GM19372 (cell line): Measurements from ENCODE around the gene PTPRK.

Experiments
- ATAC-seq: cut with Tn5 transposase; IDR thresholded peaks from one replicate; pipeline ENCODE4 v1.9.1; 2021; ENCODE audit warnings: mild to moderate bottlenecking, low read depth, moderate library complexity; ENCODE audit not compliant: unreplicated experiment

Gene PTPRK

DNA sequence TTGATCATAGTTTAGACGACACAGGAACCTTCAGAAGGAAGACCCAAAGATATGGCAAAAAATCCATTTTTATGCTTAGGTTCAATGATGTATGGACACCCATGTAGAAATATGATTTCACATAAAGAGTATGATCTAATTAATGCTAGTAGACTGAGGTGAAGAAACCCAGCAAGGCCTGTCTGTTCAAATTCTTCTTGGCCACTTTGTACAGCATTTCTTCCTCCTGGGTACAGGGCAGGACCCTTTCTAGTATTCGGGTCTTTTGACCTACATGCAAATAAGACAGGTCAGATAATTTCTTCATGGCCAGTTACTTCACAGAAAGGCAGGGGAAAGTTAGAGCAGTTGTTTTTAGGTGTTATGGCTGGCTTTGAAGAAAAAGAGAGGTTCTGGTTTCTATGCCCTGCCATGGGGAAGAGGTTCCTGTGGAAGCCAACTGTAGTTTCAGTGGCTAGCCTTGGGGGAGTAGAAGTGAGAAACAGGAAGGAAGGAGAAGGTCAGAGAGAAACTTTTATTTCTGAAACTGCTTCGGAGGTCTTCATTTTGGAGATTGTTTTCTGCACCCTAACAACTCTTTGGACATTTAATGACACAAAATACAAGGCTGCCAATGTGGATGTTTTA lies 208.3 kb downstream of the PTPRK start:
- no peak for ATAC-seq

- ATAC-seq, result no peak
These were observed 209.9 kb downstream of the PTPRK start for GRCh38 chr6:128310451-128310850.

GRCh38 chr6:128307671-128308070 lies 212.7 kb downstream of the PTPRK start:
- no peak for ATAC-seq

DNA sequence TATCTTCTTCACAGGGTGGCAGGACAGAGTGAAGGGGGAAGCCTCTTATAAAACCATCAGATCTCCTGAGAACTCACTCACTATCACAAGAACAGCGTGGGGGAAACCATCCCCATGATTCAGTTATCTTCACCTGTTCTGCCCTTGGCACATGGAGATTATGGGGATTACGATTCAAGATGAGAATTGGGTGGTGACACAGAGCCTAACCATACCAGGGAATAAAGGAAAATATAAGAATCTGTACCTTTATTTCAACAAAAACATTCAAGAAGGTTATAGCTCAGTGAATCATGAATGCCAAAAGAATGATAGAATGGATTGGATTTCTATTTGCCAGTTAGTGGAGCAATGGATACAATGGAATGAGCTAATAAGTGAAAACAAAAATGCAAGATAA lies 214.4 kb downstream of the PTPRK start:
- no peak for ATAC-seq

- no peak for ATAC-seq
These were observed 215.2 kb downstream of the PTPRK start for GRCh38 chr6:128305228-128305627.

DNA sequence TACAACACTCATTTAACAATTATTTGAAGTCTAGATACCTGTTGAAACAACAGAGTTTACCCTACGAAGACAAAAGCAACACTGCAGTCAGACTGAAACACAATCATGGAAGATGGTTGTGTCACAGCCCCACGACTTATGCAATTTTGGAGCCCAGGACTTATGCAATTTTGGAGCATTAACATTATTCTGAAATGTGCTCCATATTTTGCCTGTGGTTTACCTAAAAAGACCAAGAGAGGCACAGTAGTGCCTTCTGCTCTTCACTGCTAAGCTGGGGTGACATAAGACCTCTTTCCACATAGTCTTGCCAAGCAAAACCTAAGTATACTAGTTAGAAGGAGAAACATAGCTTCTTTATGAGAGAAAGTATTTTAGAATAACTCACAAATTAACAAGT lies 216.5 kb downstream of the PTPRK start:
- ATAC-seq, result no peak

GRCh38 chr6:128302942-128303341 lies 217.5 kb downstream of the PTPRK start:
- no peak for ATAC-seq

- ATAC-seq, result no peak
These were observed 224.7 kb downstream of the PTPRK start for GRCh38 chr6:128295670-128296069.

- ATAC-seq, result no peak
These were observed 230.2 kb downstream of the PTPRK start for GRCh38 chr6:128290221-128290620.

DNA sequence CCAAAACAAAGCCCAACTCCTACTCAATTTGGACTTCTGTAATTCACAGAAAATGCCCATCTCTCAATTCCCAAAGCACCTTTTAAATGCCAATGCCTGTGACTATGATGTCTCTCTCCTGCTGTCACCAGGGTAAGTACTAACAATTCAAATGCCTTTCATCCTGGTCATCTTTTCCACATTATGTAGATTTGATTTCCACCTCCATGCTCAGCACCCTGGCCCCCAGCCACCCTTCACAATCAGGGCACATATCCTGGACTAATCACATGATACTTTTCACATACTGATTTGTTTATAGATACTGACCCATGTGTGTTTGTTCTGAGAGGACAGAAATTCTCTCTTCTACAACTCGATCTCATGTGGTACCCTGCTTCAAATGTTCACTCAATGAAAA lies 236.3 kb downstream of the PTPRK start:
- ATAC-seq, result no peak

DNA sequence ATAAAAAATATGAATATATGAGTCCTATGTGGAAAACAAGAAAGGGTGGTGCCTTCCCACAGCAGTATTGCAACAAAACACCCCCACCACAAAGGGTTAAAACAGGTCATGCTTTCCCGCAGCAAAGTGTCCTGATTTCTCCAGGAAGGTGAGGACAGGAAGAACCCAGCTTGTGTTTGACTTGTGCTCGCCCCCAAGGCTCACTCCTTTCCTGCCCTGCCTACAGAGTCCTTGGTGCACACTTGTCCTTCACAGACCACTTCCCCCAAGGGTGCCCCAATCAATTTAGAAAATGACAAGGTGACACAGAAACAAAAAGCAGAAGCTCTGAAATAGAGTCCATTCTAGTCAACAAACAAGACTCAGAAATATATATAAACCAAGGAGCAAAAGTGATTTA lies 237.4 kb downstream of the PTPRK start:
- no peak for ATAC-seq

DNA sequence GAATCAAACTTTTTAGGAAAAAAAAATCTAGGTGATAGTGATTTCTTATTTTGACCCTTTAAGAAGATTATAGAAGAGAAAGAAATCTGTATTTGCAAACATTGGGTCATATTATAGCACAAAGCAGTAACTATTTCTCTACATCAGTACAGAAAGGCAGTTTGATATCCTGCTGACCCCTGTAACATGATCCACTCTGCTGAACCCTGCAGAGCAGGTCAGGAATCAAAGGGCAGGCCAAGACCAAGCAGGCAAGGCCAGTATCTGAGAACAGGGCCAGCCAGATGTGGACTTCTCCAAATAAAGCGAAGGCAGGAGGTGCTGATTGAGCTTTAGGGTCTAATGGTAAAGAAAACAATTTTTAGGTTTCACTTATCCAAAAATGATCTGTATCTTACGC lies 239.4 kb downstream of the PTPRK start:
- no peak for ATAC-seq

DNA sequence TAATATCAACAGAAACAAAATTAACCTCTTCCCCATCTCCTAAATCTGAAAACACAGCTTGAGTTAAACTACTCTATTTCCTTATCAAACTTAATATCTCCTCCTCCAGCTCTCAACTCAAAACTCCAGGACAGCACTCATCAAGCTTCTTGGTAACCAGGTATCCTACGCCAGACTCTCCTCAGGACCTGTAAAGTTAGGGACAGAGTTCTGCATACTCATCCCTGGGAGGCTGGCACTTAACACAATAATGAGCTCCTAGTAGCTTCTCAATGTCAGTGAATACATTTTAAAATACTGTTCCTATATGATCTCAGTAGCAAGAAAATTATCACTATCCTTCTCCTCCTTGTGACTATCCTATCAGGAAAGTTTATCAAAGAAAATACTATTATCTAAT lies 240.3 kb downstream of the PTPRK start:
- no peak for ATAC-seq

- no peak for ATAC-seq
These were observed 241.6 kb downstream of the PTPRK start for GRCh38 chr6:128278836-128279235.

DNA sequence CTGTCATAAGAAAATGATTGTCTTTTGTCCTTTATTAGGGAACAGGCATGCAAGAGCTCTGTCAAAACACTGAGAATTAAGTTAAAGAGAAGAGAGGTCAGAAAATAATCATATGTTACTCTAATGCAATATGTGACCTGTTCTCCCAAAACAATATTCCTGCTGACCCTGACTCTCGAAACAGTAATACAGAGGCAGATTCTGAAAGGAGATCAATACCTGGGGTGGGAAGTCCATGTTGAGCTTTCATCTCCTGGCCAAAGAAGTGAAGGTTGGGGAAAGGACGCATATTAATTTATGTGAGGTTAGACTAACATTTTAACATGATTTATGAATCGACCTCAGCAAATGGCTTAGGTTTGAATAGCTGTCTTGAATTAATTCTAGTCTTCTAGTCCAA lies 243.0 kb downstream of the PTPRK start:
- ATAC-seq, result no peak

DNA sequence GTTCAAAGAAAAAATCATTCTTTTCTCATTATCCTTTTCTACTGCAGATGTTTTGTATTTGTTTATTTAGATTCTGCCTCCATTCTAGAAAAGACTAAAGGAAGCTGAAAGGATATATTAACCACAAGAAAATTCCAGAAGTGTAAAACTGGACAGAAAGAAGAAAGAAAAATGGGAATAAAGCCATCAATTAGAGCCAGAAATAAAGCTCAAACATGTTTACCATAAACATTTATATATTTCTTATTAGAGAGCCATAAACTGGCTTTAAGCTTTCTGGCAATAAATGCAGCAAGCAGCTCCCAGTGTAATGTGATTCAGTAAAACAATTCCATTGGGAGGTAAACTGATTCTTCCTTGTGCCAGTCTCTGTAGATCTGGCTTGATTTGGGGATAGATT lies 244.1 kb downstream of the PTPRK start:
- ATAC-seq, result no peak

DNA sequence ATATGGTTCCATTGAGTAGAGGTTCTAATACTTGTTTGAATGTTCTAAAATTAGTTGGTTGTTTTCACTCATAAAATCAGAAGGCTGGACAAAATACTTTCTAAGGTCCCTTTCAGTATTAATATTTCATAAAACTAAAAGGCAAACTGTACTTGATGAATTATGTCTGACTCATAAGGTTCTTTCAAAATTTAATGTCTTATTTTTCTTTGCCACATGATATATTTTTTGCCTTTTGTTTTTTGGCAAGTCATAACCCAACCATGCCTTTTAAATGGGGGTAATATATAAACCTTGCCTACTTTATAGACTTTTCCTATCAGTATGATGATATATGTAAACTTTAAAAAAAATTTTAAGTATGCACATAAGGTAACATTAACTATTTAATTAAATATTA lies 244.7 kb downstream of the PTPRK start:
- ATAC-seq, result no peak

- no peak for ATAC-seq
These were observed 245.4 kb downstream of the PTPRK start for GRCh38 chr6:128275030-128275429.

- ATAC-seq, result no peak
These were observed 248.9 kb downstream of the PTPRK start for GRCh38 chr6:128271527-128271926.

GRCh38 chr6:128271011-128271410 lies 249.4 kb downstream of the PTPRK start:
- ATAC-seq, result no peak

GRCh38 chr6:128266946-128267345 lies 253.5 kb downstream of the PTPRK start:
- no peak for ATAC-seq

DNA sequence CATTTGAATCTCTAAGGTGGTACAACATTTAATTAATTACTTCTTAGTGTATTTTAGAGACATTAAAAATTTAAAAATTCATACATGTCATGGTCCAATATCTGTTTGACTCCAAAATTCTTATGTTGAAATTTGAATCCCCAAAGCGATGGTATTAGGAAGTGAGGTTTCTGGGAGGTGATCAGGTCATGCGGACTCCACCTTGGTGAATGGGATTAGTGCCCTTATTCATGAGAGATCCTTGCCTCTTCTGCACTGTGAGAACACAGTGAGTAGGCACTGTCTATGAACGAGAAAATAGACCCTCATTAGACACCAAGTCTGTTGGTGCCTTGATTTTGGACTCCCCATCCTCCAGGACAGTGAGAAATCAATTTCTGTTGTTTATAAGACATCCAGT lies 254.7 kb downstream of the PTPRK start:
- ATAC-seq, result no peak
